SU-DHL-6 (cell line): ENCODE data around the gene APELA.

ENCODE experiments used
- CTCF ChIP-seq: fragments of 200-600 bp; sonication (generic); IDR thresholded peaks from one replicate; pipeline ENCODE4 v1.5.1; 2017; ENCODE audit warnings: antibody characterized with exemption, mild to moderate bottlenecking, low read length, moderate library complexity; ENCODE audit not compliant: insufficient read depth, poor library complexity, severe bottlenecking
- EZH2phosphoT487 ChIP-seq: fragments of 200-600 bp; sonication (generic), shearing (Covaris generic); conservative IDR thresholded peaks from 2 replicates; pipeline ENCODE4 v1.6.1; 2018; ENCODE audit warnings: mild to moderate bottlenecking, antibody characterized with exemption, low read length, moderate library complexity, mixed read lengths

GRCh38 chr4:164926301-164926700 lies 49.3 kb downstream of the APELA start:
- TF ChIP-seq CTCF (no peak), EZH2phosphoT487 (no peak)
